ENCODE measurements around the gene FUT3. TPM values are rescaled to one million over a fixed set of nuclear protein-coding genes. Genes with fewer than 3 reads are reported as not detected.
"Not testable (repeated sequence)": the region's sequence is repeated elsewhere in the genome, so short reads cannot be mapped to it uniquely, and the experiment has no call there.

FUT3 gene
- total and polyA plus RNA-seq, 2 experiments from 2014 or later: 0.45 TPM; not detected in 1

GRCh38 chr19:5891572-5891937 lies 40.3 kb upstream of the FUT3 start:
- H3K9me3 ChIP-seq (ENCODE audit: low read depth): no peaks in the 10 kb centered on the region
- H3K9me2 ChIP-seq (replicated peaks; ENCODE audit: insufficient read depth): no peaks in the 10 kb centered on the region
- H3K27ac ChIP-seq: no peak overlapping the region
- H2AFZ ChIP-seq: no peak overlapping the region
- DNase-seq (ENCODE audit: low spot score): no peak
- H3K27me3 ChIP-seq: no peaks in the 10 kb centered on the region
- peaks cover 12% of the 10 kb centered on the region for H3K4me1 ChIP-seq (ENCODE audit: insufficient read depth)
- H3K36me3 ChIP-seq (replicated peaks; ENCODE audit: insufficient read depth, low read depth): no peaks in the 10 kb centered on the region
- TF ChIP-seq EZH2phosphoT487 (IDR thresholded peaks at IDR 0.05; ENCODE audit: low read depth, severe bottlenecking, unreplicated experiment) (no peak), CTCF (IDR thresholded peaks at IDR 0.05; ENCODE audit: poor library complexity) (no peak), EZH2 (IDR thresholded peaks at IDR 0.05; ENCODE audit: borderline replicate concordance) (no peak)
- no peak overlapping the region for H3K4me3 ChIP-seq
- H4K20me1 ChIP-seq (ENCODE audit: insufficient read depth, poor library complexity, severe bottlenecking): no peaks in the 10 kb centered on the region
- H3K4me2 ChIP-seq: no peak overlapping the region
- no peaks in the 10 kb centered on the region for H3K79me2 ChIP-seq
- WGBS (ENCODE audit: low lambda C conversion rate, missing lambda C conversion rate): 83% methylated on average over 4 of the region's 4 CpGs

- 73% methylated on average over 5 of the region's 10 CpGs for WGBS (ENCODE audit: low lambda C conversion rate, missing lambda C conversion rate)
- H3K79me2 ChIP-seq: no peaks in the 10 kb centered on the region
- no peak overlapping the region for H3K4me3 ChIP-seq
- H3K4me2 ChIP-seq: no peak overlapping the region
- no peaks in the 10 kb centered on the region for H3K27me3 ChIP-seq
- TF ChIP-seq EZH2phosphoT487 (IDR thresholded peaks at IDR 0.05; ENCODE audit: low read depth, severe bottlenecking, unreplicated experiment): no peak
- TF ChIP-seq CTCF (IDR thresholded peaks at IDR 0.05; ENCODE audit: poor library complexity): no peak
- TF ChIP-seq EZH2 (IDR thresholded peaks at IDR 0.05; ENCODE audit: borderline replicate concordance): no peak
- DNase-seq (ENCODE audit: low spot score): no peak
- no peaks in the 10 kb centered on the region for H3K9me3 ChIP-seq (ENCODE audit: low read depth)
- H3K36me3 ChIP-seq (replicated peaks; ENCODE audit: insufficient read depth, low read depth): no peaks in the 10 kb centered on the region
- no peaks in the 10 kb centered on the region for H3K9me2 ChIP-seq (replicated peaks; ENCODE audit: insufficient read depth)
- peaks cover 12% of the 10 kb centered on the region for H3K4me1 ChIP-seq (ENCODE audit: insufficient read depth)
- no peak overlapping the region for H3K27ac ChIP-seq
- H2AFZ ChIP-seq: no peak overlapping the region
- no peaks in the 10 kb centered on the region for H4K20me1 ChIP-seq (ENCODE audit: insufficient read depth, poor library complexity, severe bottlenecking)
Measured at GRCh38 chr19:5890099-5890498, 38.9 kb upstream of the FUT3 start.

GRCh38 chr19:5889288-5889971 lies 38.2 kb upstream of the FUT3 start:
- TF ChIP-seq EZH2phosphoT487 (IDR thresholded peaks at IDR 0.05; ENCODE audit: low read depth, severe bottlenecking, unreplicated experiment) (no peak), EZH2 (IDR thresholded peaks at IDR 0.05; ENCODE audit: borderline replicate concordance) (no peak), CTCF (IDR thresholded peaks at IDR 0.05; ENCODE audit: poor library complexity) (no peak)
- Histone ChIP-seq H2AFZ (no peak overlapping the region), H3K4me1 (ENCODE audit: insufficient read depth) (peaks cover 12% of the 10 kb centered on the region), H3K36me3 (replicated peaks; ENCODE audit: insufficient read depth, low read depth) (no peaks in the 10 kb centered on the region), H3K4me2 (no peak overlapping the region), H3K9me3 (ENCODE audit: low read depth) (no peaks in the 10 kb centered on the region), H3K9me2 (replicated peaks; ENCODE audit: insufficient read depth) (no peaks in the 10 kb centered on the region), H3K27me3 (no peaks in the 10 kb centered on the region), H3K27ac (no peak overlapping the region), H4K20me1 (ENCODE audit: insufficient read depth, poor library complexity, severe bottlenecking) (no peaks in the 10 kb centered on the region), H3K4me3 (no peak overlapping the region), H3K79me2 (no peaks in the 10 kb centered on the region)
- DNase-seq (ENCODE audit: low spot score): no peak
- 63% methylated on average over 17 of the region's 17 CpGs for WGBS (ENCODE audit: low lambda C conversion rate, missing lambda C conversion rate)

- not testable (repeated sequence) for H3K9me2 ChIP-seq (replicated peaks; ENCODE audit: insufficient read depth); H4K20me1 ChIP-seq (ENCODE audit: insufficient read depth, poor library complexity, severe bottlenecking); H3K4me2 ChIP-seq; H3K27me3 ChIP-seq; DNase-seq (ENCODE audit: low spot score); H3K9me3 ChIP-seq (ENCODE audit: low read depth); H3K36me3 ChIP-seq (replicated peaks; ENCODE audit: insufficient read depth, low read depth); H3K27ac ChIP-seq; H3K79me2 ChIP-seq; H3K4me3 ChIP-seq; H2AFZ ChIP-seq
- peaks cover 15% of the 10 kb centered on the region for H3K4me1 ChIP-seq (ENCODE audit: insufficient read depth)
- 91% methylated on average over 11 of the region's 11 CpGs for WGBS (ENCODE audit: low lambda C conversion rate, missing lambda C conversion rate)
Measured at GRCh38 chr19:5884065-5884811, 33.0 kb upstream of the FUT3 start.

GRCh38 chr19:5883157-5883873 lies 32.1 kb upstream of the FUT3 start:
- H3K4me1 ChIP-seq (ENCODE audit: insufficient read depth): peaks cover 15% of the 10 kb centered on the region
- 81% methylated on average over 12 of the region's 13 CpGs for WGBS (ENCODE audit: low lambda C conversion rate, missing lambda C conversion rate)
- H3K4me2 ChIP-seq; H3K9me3 ChIP-seq (ENCODE audit: low read depth); H3K36me3 ChIP-seq (replicated peaks; ENCODE audit: insufficient read depth, low read depth); H3K9me2 ChIP-seq (replicated peaks; ENCODE audit: insufficient read depth); H2AFZ ChIP-seq; H3K4me3 ChIP-seq; H4K20me1 ChIP-seq (ENCODE audit: insufficient read depth, poor library complexity, severe bottlenecking); DNase-seq (ENCODE audit: low spot score); H3K27me3 ChIP-seq; H3K27ac ChIP-seq; H3K79me2 ChIP-seq: not testable (repeated sequence)
